T-helper 1 cell treated with Interleukin-12 subunit alpha and Interleukin-12 subunit beta and Interleukin-4 antibody, amounts not matched to agents 30 μg/mL and 1 μg/mL, for 36 hours (primary cell): ENCODE results near the gene YBX1.

Experiments
- H3K27ac Mint-ChIP-seq: one replicate; pipeline ENCODE4 v1.8.0; 2021; ENCODE audit warnings: mild to moderate bottlenecking, mixed read lengths
- H3K27me3 Mint-ChIP-seq: one replicate; pipeline ENCODE4 v1.8.0; 2021; ENCODE audit warnings: low read depth, mixed read lengths
- H3K36me3 Mint-ChIP-seq: one replicate; pipeline ENCODE4 v1.8.0; 2021; ENCODE audit warnings: low read depth, mixed read lengths
- H3K4me1 Mint-ChIP-seq: one replicate; pipeline ENCODE4 v1.8.0; 2021; ENCODE audit warnings: low read depth, mixed read lengths
- H3K4me3 Mint-ChIP-seq: one replicate; pipeline ENCODE4 v1.8.0; 2021; ENCODE audit warnings: mild to moderate bottlenecking, moderate library complexity, mixed read lengths
- H3K9me3 Mint-ChIP-seq: one replicate; pipeline ENCODE4 v1.8.0; 2021; ENCODE audit warnings: mixed read lengths

YBX1 gene

DNA sequence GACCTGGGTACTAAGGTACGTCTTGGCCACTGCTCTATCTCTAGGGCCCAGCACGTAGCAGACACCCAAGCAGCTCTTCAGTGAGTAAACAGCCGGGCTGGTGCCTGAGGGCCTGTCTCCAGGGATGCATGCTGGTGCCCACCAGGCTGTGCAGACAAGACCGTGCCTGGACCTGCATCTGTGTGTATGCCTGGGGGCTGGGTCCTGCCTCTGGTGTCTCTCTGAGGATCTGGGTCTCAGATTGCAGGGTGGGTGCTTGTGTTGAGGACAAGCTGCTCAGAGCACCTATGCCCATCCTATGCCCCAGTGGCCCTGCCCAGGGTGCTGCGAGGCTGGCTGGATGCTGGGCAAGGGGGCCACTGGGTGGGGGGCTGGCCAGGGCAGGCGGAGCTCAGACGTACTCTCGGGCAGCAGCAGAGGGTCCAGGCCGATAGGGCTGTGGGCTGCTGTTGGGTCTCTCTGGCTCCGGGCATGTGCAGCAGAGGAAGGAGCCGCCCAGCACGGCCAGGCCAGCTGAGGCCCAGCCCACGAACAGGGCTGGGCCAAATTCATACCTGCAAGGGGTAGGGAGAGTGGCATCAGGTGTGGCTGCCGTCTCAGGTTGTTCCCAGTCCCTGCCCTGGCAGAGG is 53.4 kb downstream of the YBX1 start:
- Mint-ChIP-seq H3K27ac (no peak overlapping the region), H3K36me3 (no peaks in the 10 kb centered on the region), H3K4me1 (peaks cover 7% of the 10 kb centered on the region), H3K9me3 (no peaks in the 10 kb centered on the region), H3K4me3 (no peak overlapping the region), H3K27me3 (no peaks in the 10 kb centered on the region)

DNA sequence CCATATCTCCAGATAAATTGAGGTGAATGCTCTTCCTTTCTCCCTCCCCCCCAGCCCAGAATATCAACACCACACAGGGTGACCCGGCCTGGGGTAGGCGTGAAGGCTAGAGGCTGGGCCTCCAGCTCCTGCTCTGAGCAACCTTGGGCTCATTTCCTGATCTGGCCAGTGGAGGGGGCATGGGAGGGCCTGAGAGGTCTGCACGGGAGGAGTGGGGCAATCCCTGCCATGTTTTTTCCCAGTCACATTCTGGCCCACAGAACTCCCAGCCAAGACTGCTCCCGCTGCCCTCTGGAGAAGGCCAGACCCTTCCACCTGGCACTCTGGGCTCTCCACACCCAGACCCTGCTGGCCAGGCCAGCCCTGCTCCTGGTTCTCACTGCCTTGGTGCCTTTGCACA is 53.9 kb downstream of the YBX1 start:
- H3K36me3 Mint-ChIP-seq, result no peaks in the 10 kb centered on the region
- no peaks in the 10 kb centered on the region for H3K27me3 Mint-ChIP-seq
- H3K9me3 Mint-ChIP-seq, result no peaks in the 10 kb centered on the region
- no peak overlapping the region for H3K4me3 Mint-ChIP-seq
- peaks cover 7% of the 10 kb centered on the region for H3K4me1 Mint-ChIP-seq
- H3K27ac Mint-ChIP-seq, result no peak overlapping the region

DNA sequence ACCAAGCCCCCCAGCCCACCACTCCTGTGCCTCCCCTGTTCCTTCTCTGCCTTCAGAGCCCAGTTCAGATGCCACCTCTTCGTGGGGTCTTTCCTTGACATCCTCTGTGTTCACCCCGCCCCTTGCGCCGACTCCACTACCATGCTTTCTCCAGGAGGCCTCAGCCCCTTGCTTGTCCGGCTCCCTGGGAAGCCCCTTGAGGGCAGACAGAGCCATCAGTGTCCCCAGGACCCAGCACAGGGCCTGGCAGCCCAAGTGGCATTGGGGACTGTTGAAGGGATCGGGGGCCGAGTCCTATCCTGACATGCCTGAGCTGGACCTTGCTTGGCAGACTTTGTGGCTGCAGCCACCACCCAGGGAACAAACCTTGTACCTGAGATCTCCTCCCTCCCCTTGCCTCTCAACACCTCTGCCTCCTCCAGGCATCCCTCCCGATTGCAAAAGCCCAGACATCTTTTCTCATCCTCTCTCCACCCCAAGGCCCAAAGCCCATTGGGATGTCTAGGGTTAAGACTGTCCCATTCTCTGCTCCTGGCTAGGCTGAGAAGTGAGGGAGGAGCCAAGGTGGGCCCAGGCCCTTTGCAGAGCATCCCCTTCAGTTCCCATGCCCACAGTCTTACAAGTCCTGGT is 54.5 kb downstream of the YBX1 start:
- no peaks in the 10 kb centered on the region for H3K9me3 Mint-ChIP-seq
- H3K4me1 Mint-ChIP-seq, result peaks cover 7% of the 10 kb centered on the region
- H3K27me3 Mint-ChIP-seq, result no peaks in the 10 kb centered on the region
- no peak overlapping the region for H3K4me3 Mint-ChIP-seq
- no peak overlapping the region for H3K27ac Mint-ChIP-seq
- H3K36me3 Mint-ChIP-seq, result no peaks in the 10 kb centered on the region

DNA sequence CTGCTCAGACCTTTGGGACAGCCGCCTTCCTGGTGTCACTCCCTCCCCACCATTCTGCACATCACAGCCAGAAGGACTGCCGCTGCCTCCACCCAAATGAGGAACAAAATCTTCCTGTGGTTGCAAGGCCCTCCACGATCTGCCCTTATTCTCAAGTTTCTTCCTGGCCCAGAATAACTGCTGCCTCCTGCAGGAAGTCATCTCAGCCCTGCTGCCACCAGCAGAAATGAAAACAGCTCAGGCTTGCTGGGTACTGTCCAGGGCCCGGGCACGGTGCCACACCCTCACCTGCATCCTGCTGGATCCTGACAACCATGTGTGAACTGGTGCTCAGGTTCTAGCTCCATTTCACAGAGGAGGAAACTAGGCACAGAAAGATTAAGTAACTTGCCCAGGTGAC is 55.0 kb downstream of the YBX1 start:
- Mint-ChIP-seq H3K4me3 (no peak overlapping the region), H3K36me3 (no peaks in the 10 kb centered on the region), H3K27ac (no peak overlapping the region)

DNA sequence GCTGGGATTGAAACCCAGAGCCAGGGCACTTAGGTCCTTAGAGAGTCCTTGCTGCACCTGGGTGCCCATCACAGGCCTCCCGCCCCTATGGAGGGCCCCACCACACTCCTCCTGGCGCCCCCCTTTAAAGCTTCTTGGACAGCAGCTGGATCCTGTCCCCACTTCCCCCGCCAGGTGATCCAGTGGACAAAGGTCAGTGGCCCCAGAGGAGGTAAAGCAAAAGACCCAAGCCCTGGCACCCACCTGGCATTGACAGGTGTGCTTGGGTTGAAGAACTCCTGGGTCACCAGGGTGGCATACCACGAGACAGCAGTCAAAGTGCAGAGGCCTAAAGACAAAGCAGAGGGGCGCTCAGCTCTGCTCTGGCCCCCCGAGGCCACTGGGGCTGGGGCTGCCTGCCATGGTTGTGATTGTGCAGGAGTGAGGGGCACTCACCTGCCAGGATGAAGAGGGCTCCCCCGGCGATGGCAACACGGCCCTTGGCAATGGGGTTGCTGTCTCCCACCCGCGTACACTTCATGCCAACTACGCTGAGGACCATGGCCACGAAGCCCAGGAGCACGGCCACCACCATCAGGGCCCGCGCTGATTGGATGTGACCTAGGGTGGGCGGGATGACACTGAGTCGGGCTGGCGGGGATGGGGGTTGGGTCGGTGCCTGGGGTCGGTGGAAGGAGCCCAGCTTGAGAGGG is 55.9 kb downstream of the YBX1 start:
- no peaks in the 10 kb centered on the region for H3K9me3 Mint-ChIP-seq
- peaks cover 7% of the 10 kb centered on the region for H3K4me1 Mint-ChIP-seq
- H3K27ac Mint-ChIP-seq, result no peak overlapping the region

More for the DNA sequence above, 55.0 kb downstream of the YBX1 start:
- Mint-ChIP-seq H3K27me3 (no peaks in the 10 kb centered on the region), H3K9me3 (no peaks in the 10 kb centered on the region), H3K4me1 (peaks cover 7% of the 10 kb centered on the region)

DNA sequence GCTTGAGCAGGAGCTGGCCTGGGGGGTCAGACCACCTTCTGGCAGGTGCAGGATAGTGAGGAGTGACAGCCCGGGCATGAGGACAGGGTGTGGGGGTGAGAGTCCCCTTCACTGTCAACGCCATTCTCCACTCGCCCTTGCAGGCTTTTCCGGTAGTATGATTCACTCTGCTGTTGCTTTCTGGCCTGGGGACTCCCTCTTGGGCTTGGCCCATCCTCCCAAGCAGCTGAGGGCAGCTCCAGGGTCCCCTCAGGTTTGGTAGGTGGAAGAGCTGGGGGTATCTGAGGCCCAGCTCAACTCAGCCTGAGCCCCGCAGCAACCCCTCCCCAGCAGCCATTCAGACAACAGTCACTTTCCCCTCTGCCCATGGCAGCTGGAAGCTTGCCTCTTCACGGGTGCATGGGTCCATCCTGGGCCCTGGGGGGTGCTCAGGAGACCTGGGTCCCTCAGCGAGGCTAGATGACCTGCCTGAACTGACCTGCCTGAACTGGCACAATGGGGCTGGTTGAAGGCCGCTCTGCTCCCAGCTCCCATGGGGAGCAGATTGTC is 56.5 kb downstream of the YBX1 start:
- Mint-ChIP-seq H3K36me3 (no peaks in the 10 kb centered on the region), H3K4me3 (no peak overlapping the region), H3K9me3 (no peaks in the 10 kb centered on the region), H3K27ac (no peak overlapping the region), H3K4me1 (peaks cover 7% of the 10 kb centered on the region), H3K27me3 (no peaks in the 10 kb centered on the region)

More for the DNA sequence above, 55.9 kb downstream of the YBX1 start:
- H3K27me3 Mint-ChIP-seq, result no peaks in the 10 kb centered on the region
- H3K36me3 Mint-ChIP-seq, result no peaks in the 10 kb centered on the region
- no peak overlapping the region for H3K4me3 Mint-ChIP-seq

DNA sequence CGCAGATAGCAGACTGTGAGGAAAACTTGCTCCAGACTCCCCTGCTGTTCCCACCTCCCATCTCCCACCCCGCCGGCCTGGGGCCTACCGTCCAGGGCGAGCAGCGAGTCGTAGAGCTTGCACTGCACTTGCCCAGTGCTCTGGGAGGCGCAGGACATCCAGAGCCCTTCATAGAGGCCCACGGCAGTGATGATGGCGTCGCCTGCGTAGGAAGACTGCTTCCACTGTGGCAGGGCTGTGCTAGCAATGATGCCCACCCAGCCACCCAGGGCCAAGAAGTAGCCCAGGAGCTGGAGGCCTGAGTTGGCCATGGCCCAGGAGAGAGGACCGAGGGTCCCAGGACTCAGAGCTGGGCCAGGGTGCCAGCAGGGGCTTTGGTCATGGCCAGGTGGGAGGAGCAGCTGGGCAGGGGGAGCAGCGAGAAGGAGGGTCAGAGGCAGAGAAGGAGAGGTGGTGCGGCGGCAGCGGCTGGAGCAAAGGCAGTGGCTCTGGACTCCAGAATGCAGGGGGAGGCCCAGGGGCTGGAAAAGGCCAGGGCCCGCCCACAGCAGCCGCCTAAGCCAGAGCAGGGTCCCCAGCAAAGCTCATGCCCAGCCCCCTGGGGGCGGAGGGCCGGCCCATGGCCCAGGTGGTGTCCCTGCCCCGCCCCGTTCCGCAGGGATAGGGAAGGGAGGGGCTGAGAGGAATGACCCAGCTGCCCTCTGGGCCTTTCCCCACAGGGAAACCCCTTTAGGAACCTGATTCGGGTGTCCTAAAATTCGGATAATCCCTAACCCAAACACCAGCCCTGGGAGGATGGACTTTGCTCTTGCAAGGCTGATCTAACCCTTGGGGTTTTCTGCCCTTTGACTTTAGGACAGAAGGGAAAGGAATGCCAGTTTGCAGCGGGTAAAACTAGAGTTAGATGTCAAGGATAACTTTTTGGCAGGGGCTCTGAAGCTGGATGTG is 57.8 kb downstream of the YBX1 start, which contains the start of gene CLDN19:
CLDN19 (minus strand) TSS at position 484 of the 948 bp plus-strand sequence; CDS start at position 311, 173 bp downstream.
- Mint-ChIP-seq H3K4me3 (no peak within 1 kb of the TSS), H3K9me3 (no peaks in the 10 kb centered on the region), H3K27me3 (no peaks in the 10 kb centered on the region), H3K27ac (no peak within 1 kb of the TSS), H3K4me1 (peaks cover 7% of the 10 kb centered on the region), H3K36me3 (no peaks in the 10 kb centered on the region)

DNA sequence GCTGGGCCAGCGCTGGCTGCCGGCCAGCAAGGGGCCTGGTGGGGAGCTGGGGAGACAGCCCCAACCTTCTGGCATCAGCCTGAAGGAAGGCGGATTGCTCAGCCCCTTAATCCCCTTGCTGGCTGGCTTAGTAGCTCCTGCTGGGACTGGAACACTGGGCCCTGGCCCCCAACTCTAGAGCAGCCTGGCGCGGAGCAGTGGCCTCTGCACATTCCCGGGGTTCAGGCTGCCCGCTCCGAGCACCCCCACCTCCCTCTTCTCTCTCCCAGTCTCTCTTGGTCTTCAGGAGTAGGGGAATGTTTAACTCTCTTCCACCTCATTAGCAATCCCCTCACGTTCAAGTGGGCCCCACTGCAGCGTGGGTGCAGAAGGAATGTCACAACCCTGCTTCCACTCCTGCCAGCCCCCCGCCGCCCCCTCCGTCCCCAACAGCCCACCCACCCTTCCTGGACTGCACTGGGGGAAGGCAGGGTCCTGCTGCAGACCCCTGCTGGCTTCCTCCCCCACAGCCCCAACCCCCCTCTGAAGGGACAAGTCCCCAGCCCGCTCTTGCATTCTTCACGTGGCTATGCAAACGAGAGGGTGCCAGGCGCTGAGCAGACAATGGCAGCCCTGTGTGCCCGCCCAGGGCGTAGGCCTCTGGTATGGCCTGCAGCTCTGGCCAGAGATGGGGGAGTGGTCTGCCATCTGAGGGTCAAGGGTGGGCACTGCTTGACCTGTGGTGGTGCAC is 58.8 kb downstream of the YBX1 start:
- Mint-ChIP-seq H3K27me3 (no peaks in the 10 kb centered on the region), H3K9me3 (no peaks in the 10 kb centered on the region), H3K4me3 (no peak overlapping the region), H3K27ac (no peak overlapping the region), H3K36me3 (no peaks in the 10 kb centered on the region), H3K4me1 (peaks cover 7% of the 10 kb centered on the region)

DNA sequence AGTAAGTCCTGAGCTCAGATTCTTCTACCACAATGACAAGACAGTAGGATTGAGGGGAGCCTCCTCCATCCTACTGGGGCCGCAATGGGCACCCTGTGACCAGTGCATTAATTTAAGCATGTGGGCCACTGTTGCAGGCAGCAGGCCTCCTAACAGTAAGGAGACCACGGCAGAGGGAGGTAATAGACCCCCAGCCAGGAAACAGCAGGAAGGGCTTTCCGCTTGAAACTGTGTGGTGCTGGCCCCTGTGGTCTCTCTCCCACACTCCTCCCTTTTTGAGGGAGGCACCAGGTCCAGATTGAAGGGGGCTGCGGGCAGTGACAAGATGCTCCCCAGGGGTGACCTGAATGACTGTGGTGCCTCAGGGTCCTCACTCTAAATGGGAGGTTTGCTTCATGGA is 59.5 kb downstream of the YBX1 start:
- H3K4me1 Mint-ChIP-seq, result peaks cover 7% of the 10 kb centered on the region

DNA sequence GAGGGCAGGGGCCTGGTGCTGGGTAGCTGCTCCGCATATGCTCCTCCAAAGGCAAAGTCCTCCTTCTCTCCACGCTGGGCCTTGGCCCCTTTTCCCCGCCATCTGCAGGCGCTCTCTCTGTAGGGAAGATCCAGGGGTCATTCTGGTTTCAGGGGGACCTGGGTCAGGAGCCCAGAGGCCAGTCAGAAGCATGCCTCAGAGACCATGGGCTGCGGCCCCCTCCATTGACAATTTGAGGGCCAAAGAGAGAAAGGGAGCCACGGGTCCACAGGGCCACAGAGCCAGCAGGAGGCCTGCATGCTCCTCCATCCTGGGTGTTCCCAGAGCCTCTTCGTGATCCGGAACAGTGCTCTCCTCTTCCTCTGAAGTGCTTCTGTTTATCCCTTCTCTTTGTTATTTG is 59.9 kb downstream of the YBX1 start:
- Mint-ChIP-seq H3K27ac (no peak overlapping the region), H3K4me3 (no peak overlapping the region), H3K9me3 (no peaks in the 10 kb centered on the region), H3K4me1 (peaks cover 3% of the 10 kb centered on the region), H3K27me3 (no peaks in the 10 kb centered on the region), H3K36me3 (peaks cover 5% of the 10 kb centered on the region)

More for the DNA sequence above, 59.5 kb downstream of the YBX1 start:
- Mint-ChIP-seq H3K27ac (no peak overlapping the region), H3K27me3 (no peaks in the 10 kb centered on the region), H3K4me3 (no peak overlapping the region), H3K9me3 (no peaks in the 10 kb centered on the region), H3K36me3 (peaks cover 2% of the 10 kb centered on the region)

DNA sequence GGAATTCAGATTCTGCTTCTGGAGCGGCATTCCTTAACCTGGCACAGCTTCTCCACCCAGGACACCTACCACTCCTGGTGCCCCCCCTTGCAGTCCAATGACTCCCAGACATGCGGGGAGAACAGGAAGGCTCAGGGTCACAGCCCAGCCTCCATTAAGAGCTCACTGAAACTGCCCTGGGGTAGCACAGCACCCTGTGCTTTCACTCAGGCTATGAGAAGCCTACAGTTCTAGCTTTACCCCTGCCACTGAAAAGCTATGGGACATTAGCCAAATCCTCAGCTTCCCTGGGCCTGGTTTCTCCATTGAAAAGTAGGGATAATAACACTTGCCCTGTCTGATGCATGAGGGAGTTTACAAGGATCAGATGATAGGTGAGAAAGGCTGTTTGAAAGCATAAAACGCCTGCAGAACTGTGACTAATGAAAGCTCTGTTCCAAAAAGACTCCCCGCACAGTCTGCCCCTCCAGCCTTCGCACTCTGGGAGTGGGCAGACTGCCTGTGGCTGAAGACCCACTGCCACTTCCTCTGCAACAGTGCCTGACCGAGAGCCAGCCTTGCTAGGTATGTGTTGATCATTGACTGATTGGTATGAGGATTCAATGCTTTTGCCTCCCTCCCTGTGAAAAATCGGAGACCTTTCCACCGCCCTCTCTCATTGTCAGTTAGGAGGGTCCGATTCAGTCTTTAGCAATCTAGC is 60.5 kb downstream of the YBX1 start:
- Mint-ChIP-seq H3K9me3 (no peaks in the 10 kb centered on the region), H3K27ac (no peak overlapping the region), H3K4me3 (no peak overlapping the region), H3K4me1 (no peaks in the 10 kb centered on the region), H3K27me3 (no peaks in the 10 kb centered on the region), H3K36me3 (peaks cover 5% of the 10 kb centered on the region)

DNA sequence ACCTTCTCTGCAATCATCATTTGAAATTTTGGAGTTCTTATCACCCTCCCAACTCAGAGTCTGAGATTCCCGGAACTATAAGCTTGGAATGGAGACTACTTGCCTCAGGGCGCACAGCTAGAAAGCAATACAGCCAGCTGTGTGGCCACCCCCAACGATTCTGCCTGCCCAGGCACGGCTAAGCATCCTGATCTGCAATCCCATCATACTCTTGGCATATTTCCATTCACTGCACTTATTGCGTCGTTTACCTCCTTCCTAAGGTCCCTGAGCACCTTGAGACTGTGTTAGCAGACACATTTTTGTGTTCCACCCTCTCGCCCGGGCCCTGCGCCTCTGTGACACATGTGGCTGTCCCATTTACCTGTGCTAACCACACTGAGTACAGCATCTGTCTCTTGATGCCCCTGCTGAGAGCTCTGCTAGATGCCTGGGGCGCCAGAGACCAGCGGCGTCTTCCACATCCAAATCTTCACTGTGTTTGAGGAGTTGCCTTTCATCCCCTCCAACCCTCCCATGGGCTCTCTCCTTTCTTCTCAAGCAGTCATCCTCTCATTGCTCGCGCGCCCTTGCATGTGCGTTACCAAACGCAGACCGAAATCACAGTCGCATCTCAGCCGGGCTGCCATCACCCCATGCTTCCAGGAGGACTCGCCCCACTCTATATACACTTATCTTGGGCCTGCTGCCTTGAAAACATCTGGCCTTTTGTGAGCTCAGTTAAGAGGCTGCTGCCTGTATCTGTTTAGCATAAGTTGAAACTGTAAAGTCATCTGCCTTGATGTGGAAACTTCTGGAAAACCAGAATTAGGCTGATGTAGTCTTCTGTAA is 61.3 kb downstream of the YBX1 start:
- no peaks in the 10 kb centered on the region for H3K27me3 Mint-ChIP-seq
- no peaks in the 10 kb centered on the region for H3K4me1 Mint-ChIP-seq
- peaks cover 7% of the 10 kb centered on the region for H3K36me3 Mint-ChIP-seq
- H3K9me3 Mint-ChIP-seq, result no peaks in the 10 kb centered on the region
- H3K4me3 Mint-ChIP-seq, result no peak overlapping the region
- H3K27ac Mint-ChIP-seq, result no peak overlapping the region

DNA sequence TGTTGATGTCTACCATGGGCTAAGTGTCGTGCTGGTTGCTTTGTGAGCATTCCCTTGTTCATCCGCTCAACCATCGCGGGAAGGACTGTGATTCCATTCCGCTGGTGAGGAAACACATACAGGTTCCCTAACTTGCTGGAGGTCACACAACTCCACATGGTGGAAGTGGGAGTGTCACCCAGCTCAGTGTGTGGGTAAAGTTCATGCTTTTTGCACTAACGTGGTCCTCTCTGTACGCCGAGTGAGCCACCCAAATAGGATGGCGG is 61.9 kb downstream of the YBX1 start:
- Mint-ChIP-seq H3K4me3 (no peak overlapping the region), H3K36me3 (peaks cover 12% of the 10 kb centered on the region), H3K27ac (no peak overlapping the region), H3K27me3 (no peaks in the 10 kb centered on the region), H3K9me3 (no peaks in the 10 kb centered on the region), H3K4me1 (no peaks in the 10 kb centered on the region)
